ENCODE data around the gene BDKRB1.

- TF ChIP-seq CTCF (IDR thresholded peaks at IDR 0.05) (no peak), POLR2A (IDR thresholded peaks at IDR 0.05) (no peak)
Observed at GRCh38 chr14:96251656-96252155, 4.3 kb upstream of the BDKRB1 start.

All from thyroid gland (tissue), 4 donors.